GM12878 (cell line): ENCODE results near the gene ZNF239. TPM values are rescaled to one million over a fixed set of nuclear protein-coding genes. Genes with fewer than 3 reads are reported as not detected.

Source experiments
- ATAC-seq: fragments of 200-7000 bp; cut with Tn5 transposase; 3 replicates; pipeline ENCODE4 v1.9.1; 2020; ENCODE audit warnings: mild to moderate bottlenecking, moderate library complexity
- BruUV-seq: library from RNA; stranded (reverse); fragments of 400-500 nt; replicated peaks from 2 replicates; lab custom pipeline; 2021; lab: Mats Ljungman, UMichigan
- CTCF ChIA-PET: fragments of 300-600 bp; sonication (Branson Sonifier 250); formaldehyde crosslinking; extraction: SDS; loops from one replicate; lab custom pipeline; 2021; ENCODE audit warnings: inconsistent platforms; lab: Yijun Ruan, JAX
- POLR2A ChIA-PET: fragments of 350-600 bp; formaldehyde crosslinking; extraction: SDS; loops from one replicate; lab custom pipeline; 2021; ENCODE audit warnings: inconsistent platforms; lab: Charles Lee
- RAD21 ChIA-PET: fragments of 300-600 bp; sonication (Branson Sonifier 250); formaldehyde crosslinking; loops from one replicate; lab custom pipeline; 2023; ENCODE audit warnings: antibody characterized with exemption; ENCODE audit not compliant: unreplicated experiment; lab: Charles Lee
- SMC1A ChIA-PET: fragments of 300-600 bp; sonication (Branson Sonifier 250); formaldehyde crosslinking; loops from one replicate; lab custom pipeline; 2023; ENCODE audit not compliant: unreplicated experiment, uncharacterized antibody; lab: Charles Lee
- DNase-seq: peaks from one replicate; pipeline ENCODE4 v3.0.0-alpha.2; 2011; ENCODE audit warnings: low read depth, low spot score
- FAIRE-seq: peaks from 3 replicates; lab custom pipeline; 2011; peaks lifted over from hg19 to GRCh38; lab: Jason Lieb, UNC
- H2AFZ ChIP-seq: 2 replicates; pipeline ENCODE4 v1.6.0; 2011; ENCODE audit warnings: low read depth, low read length, control low read depth; ENCODE audit not compliant: control insufficient read depth
- H3K27ac ChIP-seq: 2 replicates; pipeline ENCODE4 v1.5.1; 2011; ENCODE audit warnings: control low read depth; ENCODE audit not compliant: control insufficient read depth, insufficient read depth
- H3K27me3 ChIP-seq, 2 experiments: replicated peaks in 1 of 2; 2 replicates each; pipeline versions ENCODE4 v1.6.0 to v1.6.1; 2011; ENCODE audit warnings: low read length in 1 of 2; ENCODE audit not compliant: control insufficient read depth in 2 of 2, insufficient read depth in 2 of 2
- H3K36me3 ChIP-seq, 2 experiments: 2 replicates each; pipeline ENCODE4 v1.5.1; 2011; ENCODE audit warnings: low read length in 1 of 2; ENCODE audit not compliant: control insufficient read depth in 2 of 2, insufficient read depth in 2 of 2
- H3K4me1 ChIP-seq: 2 replicates; pipeline ENCODE4 v1.6.1; 2011; ENCODE audit warnings: mild to moderate bottlenecking, low read length, moderate library complexity, mixed read lengths; ENCODE audit not compliant: control insufficient read depth, insufficient read depth
- H3K4me2 ChIP-seq: 2 replicates; pipeline ENCODE4 v1.6.0; 2011; ENCODE audit warnings: control low read depth; ENCODE audit not compliant: control insufficient read depth, insufficient read depth
- H3K4me3 ChIP-seq: fragments of 200-600 bp; sonication (generic); 2 replicates; pipeline ENCODE4 v1.5.1; 2016
- H3K79me2 ChIP-seq: 2 replicates; pipeline ENCODE4 v1.6.0; 2011; ENCODE audit warnings: low read length; ENCODE audit not compliant: control insufficient read depth, insufficient read depth
- H3K9ac ChIP-seq: 2 replicates; pipeline ENCODE4 v1.8.0; 2011; ENCODE audit warnings: low read length, control low read depth, mixed read lengths; ENCODE audit not compliant: control insufficient read depth, insufficient read depth
- H3K9me3 ChIP-seq: replicated peaks from 3 replicates; pipeline ENCODE4 v1.5.1; 2011; ENCODE audit warnings: mild to moderate bottlenecking, low read length; ENCODE audit not compliant: control insufficient read depth, insufficient read depth
- H4K20me1 ChIP-seq: 2 replicates; pipeline ENCODE4 v1.6.0; 2011; ENCODE audit not compliant: control insufficient read depth, insufficient read depth
- ATF2 ChIP-seq: IDR thresholded peaks from 2 replicates; pipeline ENCODE4 v1.6.1; 2012; ENCODE audit warnings: low read length, inconsistent platforms
- CREB1 ChIP-seq: IDR thresholded peaks from 2 replicates; pipeline ENCODE4 v1.6.1; 2012; ENCODE audit warnings: low read depth, mild to moderate bottlenecking, inconsistent platforms
- EED ChIP-seq: sonication (generic); IDR thresholded peaks from 2 replicates; pipeline ENCODE4 v1.6.1; 2016; ENCODE audit warnings: antibody characterized with exemption, low read depth
- FOXK2 ChIP-seq: fragments of 450-650 bp; IDR thresholded peaks from 2 replicates; pipeline ENCODE4 v1.6.1; 2017; ENCODE audit warnings: mild to moderate bottlenecking, moderate library complexity
- IKZF2 ChIP-seq, 2 experiments: fragments of 450-650 bp; IDR thresholded peaks; 2 replicates each; pipeline ENCODE4 v1.6.1; 2017; ENCODE audit warnings: mild to moderate bottlenecking in 2 of 2, moderate library complexity in 2 of 2
- NFXL1 ChIP-seq: fragments of 450-650 bp; IDR thresholded peaks from 2 replicates; pipeline ENCODE4 v1.6.1; 2017; ENCODE audit warnings: antibody characterized with exemption, mild to moderate bottlenecking, borderline replicate concordance
- PML ChIP-seq: IDR thresholded peaks from 2 replicates; pipeline ENCODE4 v1.6.1; 2012; ENCODE audit warnings: low read length, inconsistent platforms
- PRDM15 ChIP-seq: fragments of 450-650 bp; formaldehyde crosslinking; IDR thresholded peaks from 2 replicates; pipeline ENCODE4 v1.4.0; 2020; ENCODE audit warnings: mild to moderate bottlenecking, moderate library complexity
- RAD21 ChIP-seq: IDR thresholded peaks from 2 replicates; pipeline ENCODE4 v1.6.1; 2011; ENCODE audit warnings: mild to moderate bottlenecking, low read depth, low read length, moderate library complexity; ENCODE audit not compliant: insufficient read depth
- RAD51 ChIP-seq: fragments of 450-650 bp; IDR thresholded peaks from 2 replicates; pipeline ENCODE4 v1.6.1; 2016; ENCODE audit warnings: moderate library complexity, mild to moderate bottlenecking, inconsistent platforms
- RUNX3 ChIP-seq: IDR thresholded peaks from 2 replicates; pipeline ENCODE4 v1.6.1; 2012; ENCODE audit warnings: low read length, inconsistent platforms
- SIN3A ChIP-seq: IDR thresholded peaks from 2 replicates; pipeline ENCODE4 v1.6.1; 2012; ENCODE audit warnings: low read depth, low read length, improper control_type of control experiment
- TBL1XR1 ChIP-seq: IDR thresholded peaks from 2 replicates; pipeline ENCODE4 v1.6.1; 2012; ENCODE audit warnings: low read depth, low read length, improper control_type of control experiment
- USF1 ChIP-seq: IDR thresholded peaks from 2 replicates; pipeline ENCODE4 v1.6.1; 2011; ENCODE audit warnings: borderline replicate concordance, low read depth, mild to moderate bottlenecking, moderate library complexity, mixed read lengths, low read length; ENCODE audit not compliant: insufficient read depth; ENCODE audit errors: extremely low read length
- ZBED1 ChIP-seq: IDR thresholded peaks from 2 replicates; pipeline ENCODE4 v1.6.1; 2016; ENCODE audit warnings: borderline replicate concordance
- ZZZ3 ChIP-seq: IDR thresholded peaks from 2 replicates; pipeline ENCODE4 v1.6.1; 2011; ENCODE audit warnings: low read depth; ENCODE audit not compliant: control insufficient read depth, insufficient read length
- WGBS: methylation state at CpG from one replicate; pipeline ENCODE4 v1.1.6; 2016; ENCODE audit warnings: low lambda C conversion rate; ENCODE audit not compliant: insufficient replicate concordance, insufficient coverage; ENCODE audit errors: missing lambda C conversion rate; 5-methylcytosine and 5-hydroxymethylcytosine counted together
- in situ Hi-C: fragments of 300-500 bp; cut with MboI; formaldehyde crosslinking; loops from 9 replicates; pipeline ENCODE4 v1.14.3; 2018; ENCODE audit warnings: mixed read lengths
- intact Hi-C: fragments of 100-400 bp; cut with micrococcal nuclease; formaldehyde crosslinking; loops from one replicate; pipeline ENCODE4 v1.14.2; 2022; ENCODE audit not compliant: unreplicated experiment
- polyA plus RNA-seq, 11 experiments: library from polyadenylated mRNA; depleted of rRNA in 4 of 11; unstranded in 6 of 11; stranded (reverse) in 5 of 11; fragments of >200 nt; fragmentation: Nextera tagmentation in 4 of 11; fragmentation: Illumina TruSeq in 1 of 11; extraction: Ambion mirVana in 4 of 11; extraction: Trizol in 1 of 11; gene quantifications; 1 replicate in 1 of 11; 2 replicates in 10 of 11; pipeline versions ENCODE4 v1.2.1 to v1.2.3, GENCODE V29; 2011 to 2016; ENCODE audit warnings: inconsistent platforms in 2 of 11, missing spikeins in 2 of 11, low read depth in 1 of 11
- total RNA-seq, 4 experiments: library from RNA; depleted of rRNA in 3 of 4; stranded (reverse); fragments of >200 nt in 3 of 4; fragmentation: Illumina TruSeq in 1 of 4; extraction: Trizol in 1 of 4; gene quantifications; 2 replicates each; pipeline versions ENCODE4 v1.2.1 to v1.2.3, GENCODE V29; 2013 to 2021

ZNF239 gene
- total and polyA plus RNA-seq, 10 of the 15 experiments (the other 5 are each of a cell fraction or from before 2014, with no cell fraction given), result 0.12 to 0.75 (median 0.43) TPM

- TF ChIP-seq PRDM15 (CRISPR knock-in tag), result no peak
- TF ChIP-seq, all 136 proteins: peak for 0
Measured at GRCh38 chr10:43569681-43570080, 4.7 kb downstream of the ZNF239 start (continued).

- no peak overlapping the region for H3K4me3 ChIP-seq
- H2AFZ ChIP-seq, result no peak overlapping the region
- RAD21 ChIA-PET, result no interaction called here
- SMC1A ChIA-PET, result no interaction called here
- POLR2A ChIA-PET, result no interaction called here
- H3K4me2 ChIP-seq, result no peak overlapping the region
- no peaks in the 10 kb centered on the region for H3K4me1 ChIP-seq
- H3K27me3 ChIP-seq, result no peaks in the 10 kb centered on the region
- H4K20me1 ChIP-seq, result no peaks in the 10 kb centered on the region
- ATAC-seq, result no peak
- 60% methylated on average over 4 of the region's 4 CpGs for WGBS
- H3K9ac ChIP-seq, result no peak overlapping the region
- H3K27ac ChIP-seq, result no peak overlapping the region
- intact Hi-C loops, result no loop called here
- in situ Hi-C loops, result no loop called here
- CTCF ChIA-PET, result interaction anchor here (0.6 kb wide), 1 partner anchor 303 kb away, joined by 3 read pairs; no protein-coding TSS in a partner anchor
- BruUV-seq, result no TSS peak
- no peaks in the 10 kb centered on the region; the same call in 2 of the 3 replicates for H3K9me3 ChIP-seq
- no peaks in the 10 kb centered on the region for H3K79me2 ChIP-seq
- FAIRE-seq, result no peak
- no peaks in the 10 kb centered on the region for H3K36me3 ChIP-seq
- DNase-seq, result no peak
- TF ChIP-seq IKZF2 (IDR thresholded peaks at IDR 0.05) (no peak), NFXL1 (no peak), SIN3A (no peak), PML (no peak), RAD21 (no peak), ZBED1 (no peak), RUNX3 (no peak), ATF2 (no peak), EED (no peak), ZZZ3 (no peak), FOXK2 (no peak), CREB1 (no peak), USF1 (no peak), RAD51 (no peak), TBL1XR1 (no peak)
Measured at GRCh38 chr10:43557214-43557613, 17.2 kb downstream of the ZNF239 start.
